Stimulated activated CD4-positive, alpha-beta T cell treated with anti-CD3 and anti-CD28 coated beads, Interleukin-12 subunit alpha, Interleukin-12 subunit beta, amount 100 ng/mL, for 4 hours (primary cell): ENCODE measurements around the gene BCO1.

ENCODE experiments used
- DNase-seq: peaks from one replicate; pipeline ENCODE4 v3.0.0-alpha.2; 2020

The BCO1 gene

GRCh38 chr16:81276323-81276722 lies 37.8 kb downstream of the BCO1 start:
- DNase-seq: no peak

DNA sequence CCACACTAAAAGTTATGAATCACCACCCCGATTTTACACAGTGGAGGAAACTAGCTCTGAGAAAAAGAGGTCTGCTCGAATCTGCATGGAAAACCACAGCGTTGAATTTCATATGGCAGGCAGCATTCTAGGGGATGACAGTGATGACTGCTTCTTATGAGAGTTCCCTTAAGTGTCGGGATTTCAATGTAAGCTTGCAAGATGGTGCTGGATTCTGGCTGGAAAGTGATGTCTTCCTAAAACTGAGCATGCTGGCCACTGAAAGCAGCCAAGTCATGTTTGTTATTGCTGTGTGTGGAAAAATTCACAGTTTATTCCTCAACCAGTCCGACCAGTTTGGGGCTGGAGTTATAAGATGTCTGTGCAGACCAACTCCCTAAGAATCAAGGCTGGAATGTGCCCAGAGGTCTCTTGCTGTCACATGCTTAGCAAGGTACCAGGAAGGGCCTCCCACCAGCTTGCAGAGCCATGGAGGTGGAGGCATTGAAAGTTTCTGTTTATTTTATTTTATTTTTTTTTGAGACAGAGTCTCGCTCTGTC lies 39.1 kb downstream of the BCO1 start:
- no peak for DNase-seq

DNA sequence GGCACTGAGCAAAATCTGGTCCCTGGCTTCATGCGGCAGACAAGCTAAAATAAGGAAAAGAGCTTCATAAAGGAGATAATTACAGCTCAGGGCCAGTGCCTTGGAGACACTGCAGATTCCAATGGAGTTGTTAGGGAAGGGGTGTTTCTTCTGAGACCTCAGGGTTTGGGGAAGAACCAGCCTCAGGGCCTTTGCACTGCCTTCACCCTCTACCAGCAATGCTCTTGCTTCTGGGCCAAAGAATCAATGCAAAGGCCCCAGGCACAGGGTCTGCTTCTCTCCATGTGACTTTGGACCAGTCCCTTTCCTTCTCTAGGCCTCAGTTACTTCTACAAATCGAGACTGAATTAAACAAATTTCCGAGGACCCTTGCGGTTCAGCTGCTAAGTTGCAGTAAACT lies 40.0 kb downstream of the BCO1 start:
- no peak for DNase-seq

GRCh38 chr16:81279392-81279791 lies 40.9 kb downstream of the BCO1 start:
- no peak for DNase-seq

- no peak for DNase-seq
Observed at GRCh38 chr16:81280393-81280792, 41.9 kb downstream of the BCO1 start.

GRCh38 chr16:81283044-81283443 lies 44.6 kb downstream of the BCO1 start:
- DNase-seq: no peak

GRCh38 chr16:81284995-81285600 lies 46.6 kb downstream of the BCO1 start:
- no peak for DNase-seq

DNA sequence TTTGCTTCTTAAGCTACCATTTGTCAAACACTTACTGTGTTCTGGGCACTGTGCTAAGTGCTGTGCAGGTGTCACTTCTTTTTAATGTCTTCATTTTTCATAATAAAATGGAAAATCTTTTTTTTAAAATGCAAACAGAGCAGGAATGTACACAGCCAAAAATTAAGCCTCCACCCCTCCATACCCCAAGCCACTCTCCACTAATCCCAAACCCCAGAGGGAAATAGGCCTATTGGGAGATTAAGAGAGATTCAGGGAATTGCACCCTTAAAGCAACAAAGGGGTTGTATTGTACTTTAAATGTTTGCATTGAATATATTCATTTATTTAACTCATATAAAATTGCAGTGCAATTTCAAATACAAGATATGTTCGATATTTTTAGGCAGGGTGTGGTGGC lies 47.7 kb downstream of the BCO1 start:
- no peak for DNase-seq

DNA sequence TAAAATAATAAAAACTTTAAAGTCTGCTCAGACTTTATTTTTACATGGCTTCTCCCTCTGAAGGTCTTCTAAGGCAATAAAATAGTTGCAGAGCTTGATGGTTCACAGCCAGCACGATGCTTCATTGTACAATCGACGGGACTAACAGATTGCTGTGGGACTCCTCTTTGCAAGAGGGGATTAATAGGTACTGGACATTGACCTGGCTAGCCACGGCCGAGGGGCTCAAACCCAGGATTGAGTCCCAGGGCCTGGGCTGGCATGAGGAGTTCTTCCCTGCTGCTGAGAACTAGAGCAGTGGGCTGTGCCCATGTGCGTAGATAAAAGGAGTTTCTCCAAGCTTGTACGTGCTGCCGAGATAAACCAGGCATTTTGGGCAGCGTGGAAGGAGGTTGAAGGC lies 52.6 kb downstream of the BCO1 start:
- DNase-seq: no peak

- DNase-seq: no peak
Observed at GRCh38 chr16:81292936-81293335, 54.4 kb downstream of the BCO1 start.

DNA sequence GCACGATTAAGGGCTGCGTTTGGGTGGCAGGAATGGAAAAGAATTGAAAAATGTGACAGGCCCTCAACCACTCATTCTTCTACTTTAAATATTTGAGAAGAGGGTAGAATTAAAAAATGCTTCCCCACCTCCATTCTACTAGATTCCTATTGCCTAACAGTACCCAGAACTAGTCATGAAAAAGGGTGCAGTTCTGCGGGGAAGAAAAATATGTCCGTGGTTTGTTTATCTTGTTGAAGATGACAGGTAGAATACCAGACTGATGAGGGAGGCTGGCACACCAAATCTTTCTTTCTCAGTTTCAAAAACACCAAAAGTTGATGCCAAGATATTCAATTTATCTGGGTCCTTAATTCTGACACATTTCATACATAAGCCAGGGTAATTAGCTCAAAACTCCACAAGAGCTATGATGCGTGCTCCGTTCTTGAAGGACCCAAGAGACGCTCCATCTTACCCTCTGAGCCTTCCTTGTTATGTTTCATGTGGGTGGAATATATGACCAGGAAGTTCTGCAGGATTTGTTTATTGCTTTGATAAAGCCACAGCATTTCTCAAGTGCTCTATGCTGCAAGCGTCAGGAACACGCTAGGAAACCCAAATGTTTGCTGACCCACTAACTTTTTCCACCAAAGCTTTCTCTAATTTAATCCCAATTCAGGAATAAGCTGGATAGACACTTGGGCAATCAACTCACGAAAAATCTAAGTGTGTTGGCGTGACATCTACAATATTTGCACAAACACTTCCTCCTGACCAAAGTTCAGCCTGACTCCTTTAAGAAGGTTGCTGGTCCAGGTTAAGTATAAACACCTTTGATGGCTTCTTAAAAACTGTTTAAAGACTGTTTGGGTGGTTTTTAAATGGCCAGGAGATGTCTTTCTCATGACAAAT lies 55.7 kb downstream of the BCO1 start:
- DNase-seq: no peak

DNA sequence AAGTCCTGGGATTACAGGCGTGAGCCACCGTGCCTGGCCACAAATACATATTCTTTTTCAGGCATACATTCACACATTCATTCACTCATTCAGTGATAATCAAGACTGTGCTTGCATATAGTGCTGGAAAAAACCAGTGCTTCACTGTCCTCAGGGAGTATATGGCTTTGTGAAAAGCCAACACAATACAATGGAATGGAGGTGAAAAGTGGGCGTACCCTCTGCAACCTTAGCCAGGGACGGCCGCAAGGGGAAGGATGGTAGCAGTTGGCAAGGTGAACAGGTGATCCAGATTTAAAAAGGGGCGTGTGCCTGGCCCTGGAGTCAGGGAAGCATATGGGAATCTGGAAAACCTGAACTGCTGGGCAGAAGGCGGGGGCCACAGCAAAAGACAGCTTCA lies 58.1 kb downstream of the BCO1 start:
- no peak for DNase-seq

- DNase-seq: no peak
Observed at GRCh38 chr16:81307770-81308169, 69.3 kb downstream of the BCO1 start.

GRCh38 chr16:81310045-81310644 lies 71.7 kb downstream of the BCO1 start:
- DNase-seq: no peak

DNA sequence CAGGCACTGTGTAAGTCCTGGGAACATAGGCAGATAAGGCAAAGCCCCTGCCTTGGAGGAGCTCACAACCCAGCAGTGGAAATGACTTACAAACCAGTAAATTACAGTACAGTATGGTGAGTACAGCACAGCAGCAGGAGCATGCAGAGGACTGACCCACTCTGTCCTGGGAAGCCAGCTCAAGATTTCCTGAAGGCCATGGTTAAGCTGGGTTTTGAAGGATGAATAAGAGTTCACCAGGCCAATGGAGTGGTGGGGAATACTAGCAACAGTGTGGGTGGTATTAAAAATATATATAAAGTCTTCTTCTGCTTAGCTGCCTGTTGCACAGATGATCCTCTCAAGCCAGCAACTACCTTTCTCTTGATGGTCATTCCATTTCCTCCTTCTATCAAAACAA lies 73.3 kb downstream of the BCO1 start:
- DNase-seq: no peak

GRCh38 chr16:81313701-81314602 lies 75.5 kb downstream of the BCO1 start:
- no peak for DNase-seq

- DNase-seq: peak; percentile 93
Observed at GRCh38 chr16:81314603-81315270, 76.2 kb downstream of the BCO1 start, which contains the start of gene GAN. GAN (plus strand) TSS chr16:81314962; CDS start chr16:81315114, 152 bp downstream.

GRCh38 chr16:81315271-81316175 lies 77.0 kb downstream of the BCO1 start:
- peak; percentile 52 for DNase-seq

- no peak for DNase-seq
Observed at GRCh38 chr16:81316176-81316496, 77.6 kb downstream of the BCO1 start.

- DNase-seq: no peak
Observed at GRCh38 chr16:81318711-81319110, 80.2 kb downstream of the BCO1 start.
